HG02884 (cell line): Measurements from ENCODE around the gene SLC7A14.

Source experiments
- ATAC-seq: cut with Tn5 transposase; IDR thresholded peaks from one replicate; pipeline ENCODE4 v1.9.1; 2021; ENCODE audit warnings: mild to moderate bottlenecking, moderate library complexity; ENCODE audit not compliant: unreplicated experiment

Gene SLC7A14

DNA sequence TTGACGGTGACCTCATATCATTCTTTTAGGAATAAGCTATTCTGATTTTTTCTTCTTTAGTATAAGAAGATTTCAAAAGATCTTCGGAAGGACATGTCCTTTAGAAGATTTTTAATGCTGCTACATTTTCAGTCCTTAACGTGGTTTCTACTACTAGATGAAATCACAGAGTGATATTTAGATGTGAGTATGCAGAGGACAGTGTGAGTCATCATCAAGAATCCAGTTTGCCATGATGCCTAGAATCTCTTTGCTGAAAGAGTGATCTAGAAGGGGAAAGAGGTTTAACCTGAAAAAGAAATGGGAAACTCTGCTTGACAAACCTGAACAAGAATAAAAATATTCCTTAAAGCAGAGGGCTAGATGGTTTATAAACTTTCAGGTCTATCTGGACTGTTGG, 43.2 kb downstream of the SLC7A14 start:
- no peak for ATAC-seq

DNA sequence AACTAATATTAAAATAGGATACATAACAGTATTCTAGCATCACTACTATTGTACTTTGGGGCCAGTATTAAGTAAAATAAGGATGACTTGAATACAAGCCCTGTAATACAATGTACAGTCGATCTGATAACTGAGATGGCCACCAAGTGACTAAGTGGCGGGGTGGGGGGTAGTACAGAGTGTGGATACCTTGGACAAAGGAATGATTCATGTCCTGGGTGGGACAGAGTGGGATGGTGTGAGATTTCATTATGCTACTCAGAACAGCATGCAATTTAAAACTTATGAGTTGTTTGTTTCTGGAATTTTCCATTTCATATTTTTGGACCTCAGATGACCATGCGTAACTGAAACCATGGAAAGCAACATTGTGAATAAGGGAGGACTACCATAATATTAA, 46.0 kb downstream of the SLC7A14 start:
- ATAC-seq: no peak

DNA sequence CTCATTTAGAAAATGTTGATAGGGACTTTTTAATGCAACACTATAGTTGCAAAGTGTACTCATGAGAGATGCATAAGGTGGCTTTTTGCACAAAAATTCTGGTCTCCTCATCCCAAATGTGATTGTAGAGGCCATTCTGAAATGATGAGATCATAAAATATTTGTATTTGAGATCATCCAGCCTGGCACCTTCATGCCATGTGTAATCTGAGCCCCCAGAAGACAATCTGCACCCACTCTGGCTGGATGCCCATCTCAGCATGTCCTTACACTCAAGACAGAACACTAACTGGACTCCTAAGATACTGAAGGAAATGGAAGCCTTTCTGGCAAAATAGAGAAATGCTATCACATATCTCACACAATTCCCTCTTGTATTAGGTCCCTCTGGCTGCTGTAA, 49.2 kb downstream of the SLC7A14 start:
- no peak for ATAC-seq

DNA sequence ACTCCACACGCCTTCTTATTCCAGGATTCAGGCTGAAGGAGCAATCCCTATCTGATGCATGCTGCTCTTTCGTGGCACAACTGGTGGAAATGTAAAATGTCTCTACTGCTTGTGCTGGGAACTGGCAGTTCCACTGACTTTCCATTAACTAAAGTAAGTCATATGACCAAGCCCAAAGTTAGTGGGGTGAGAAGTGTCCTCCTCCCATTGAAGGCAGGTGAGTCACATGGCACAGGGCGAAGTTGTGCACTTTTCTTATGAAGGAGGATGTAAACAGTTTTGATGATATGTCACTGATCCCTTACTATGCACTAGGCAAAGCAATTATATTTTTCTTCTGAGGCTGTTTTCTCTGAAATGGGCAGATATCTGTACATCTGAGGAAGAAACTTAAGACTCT, 51.6 kb downstream of the SLC7A14 start:
- ATAC-seq: no peak

DNA sequence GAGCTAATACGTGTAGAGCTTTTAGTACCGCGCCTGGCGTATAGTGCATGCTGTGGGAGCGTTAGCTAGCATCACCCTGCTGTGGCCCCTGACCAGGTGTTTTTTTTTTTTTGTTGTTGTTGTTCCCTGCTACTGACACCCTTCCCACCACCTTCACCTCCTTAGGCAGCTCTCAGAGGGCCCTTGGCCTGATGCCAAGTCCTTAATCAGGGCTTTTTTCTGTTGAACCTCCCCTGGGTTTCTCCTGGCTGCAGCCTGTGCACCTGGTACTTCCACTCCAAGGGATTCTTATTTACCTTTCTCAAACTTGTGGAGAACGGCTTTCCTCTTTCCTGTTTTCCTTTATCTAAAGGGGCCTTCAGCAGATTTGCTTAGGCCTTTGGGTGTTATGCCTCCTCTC, 53.3 kb downstream of the SLC7A14 start:
- ATAC-seq: no peak

DNA sequence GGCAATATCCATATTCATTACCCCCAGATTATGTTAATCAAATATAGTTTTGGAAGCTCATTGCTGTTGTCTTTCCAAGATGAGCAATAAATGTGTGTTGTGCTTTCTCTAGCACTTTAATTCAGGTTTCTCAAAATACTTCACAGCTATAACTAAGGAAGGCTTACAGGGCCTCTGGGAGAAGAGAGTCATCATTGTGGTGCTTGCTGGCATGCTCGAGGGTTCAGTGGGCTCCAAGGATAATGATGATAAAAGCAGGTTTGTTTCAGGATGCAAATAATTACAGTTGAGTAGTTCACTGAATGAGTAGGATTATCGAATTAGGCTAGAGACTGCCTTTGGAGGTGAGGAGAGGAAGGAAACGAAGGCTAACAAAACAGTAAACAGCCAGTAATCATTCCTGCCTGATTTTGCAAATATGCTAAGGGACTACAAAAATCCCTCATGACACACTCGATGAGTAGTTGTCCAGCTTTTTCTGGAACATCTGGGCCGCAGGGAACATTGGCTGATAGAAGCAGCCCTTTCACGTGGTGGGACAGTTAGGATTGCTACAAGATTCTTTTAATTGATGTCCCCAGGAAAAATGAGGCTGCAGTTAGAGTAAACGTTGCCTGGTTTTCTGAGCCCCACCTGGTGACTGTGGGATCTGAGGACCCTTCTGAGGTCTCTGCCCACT, 54.1 kb downstream of the SLC7A14 start:
- no peak for ATAC-seq

DNA sequence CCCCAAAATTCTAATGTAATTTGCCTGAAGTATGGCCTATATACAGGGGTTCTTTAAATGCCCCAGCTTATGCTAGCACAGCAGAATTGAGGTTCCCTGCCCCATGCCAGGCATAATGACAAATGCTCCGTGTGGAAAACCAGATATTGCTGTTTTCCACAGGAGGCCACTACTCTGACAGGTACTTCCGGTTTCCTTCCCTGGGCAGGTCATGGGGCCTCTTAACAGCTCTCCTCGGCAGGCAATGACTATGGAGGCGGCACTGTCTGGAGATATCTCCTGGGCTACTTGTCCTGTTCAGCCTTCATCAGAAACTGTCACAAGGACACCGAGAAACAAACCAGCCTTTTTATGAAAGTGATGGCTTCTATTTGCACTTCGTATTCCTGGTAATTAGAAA, 54.8 kb downstream of the SLC7A14 start:
- no peak for ATAC-seq

DNA sequence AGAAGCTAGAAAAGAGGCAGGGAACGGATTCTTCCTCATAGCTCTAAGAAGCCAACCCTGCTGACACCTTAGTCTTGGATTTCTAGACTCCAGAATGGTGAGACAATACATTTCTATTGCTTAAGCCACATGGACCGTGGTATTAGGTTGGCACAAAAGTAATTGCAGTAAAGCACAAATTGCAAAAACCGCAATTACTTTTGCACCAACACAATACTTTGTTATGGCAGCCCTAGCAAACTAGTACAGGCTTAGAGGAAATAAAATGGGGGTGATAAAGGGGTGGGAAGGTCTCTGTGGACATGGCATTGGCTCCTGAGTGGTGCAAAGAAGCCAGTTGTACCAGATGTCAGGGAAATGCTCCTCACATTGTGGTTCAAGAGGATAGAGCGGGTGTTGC, 56.0 kb downstream of the SLC7A14 start:
- ATAC-seq: no peak

DNA sequence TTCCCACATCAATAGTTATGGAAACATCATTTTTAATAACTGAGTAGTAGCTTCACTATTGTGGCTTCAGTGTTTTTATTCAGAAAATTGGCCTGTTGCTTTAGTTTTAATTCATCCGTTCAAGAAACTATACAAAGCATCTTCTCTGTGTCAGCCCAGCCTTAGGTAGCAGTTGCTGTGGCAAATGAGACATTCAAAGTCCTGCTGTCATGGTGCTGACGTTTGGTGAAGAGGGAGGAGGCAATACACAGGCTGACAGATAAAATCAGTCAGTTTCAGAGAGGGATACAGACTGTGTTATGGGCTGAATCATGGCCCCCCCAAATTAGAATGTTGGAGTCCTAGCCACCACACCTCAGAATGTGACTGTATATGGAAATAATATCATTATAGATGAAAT, 56.5 kb downstream of the SLC7A14 start:
- ATAC-seq: no peak

DNA sequence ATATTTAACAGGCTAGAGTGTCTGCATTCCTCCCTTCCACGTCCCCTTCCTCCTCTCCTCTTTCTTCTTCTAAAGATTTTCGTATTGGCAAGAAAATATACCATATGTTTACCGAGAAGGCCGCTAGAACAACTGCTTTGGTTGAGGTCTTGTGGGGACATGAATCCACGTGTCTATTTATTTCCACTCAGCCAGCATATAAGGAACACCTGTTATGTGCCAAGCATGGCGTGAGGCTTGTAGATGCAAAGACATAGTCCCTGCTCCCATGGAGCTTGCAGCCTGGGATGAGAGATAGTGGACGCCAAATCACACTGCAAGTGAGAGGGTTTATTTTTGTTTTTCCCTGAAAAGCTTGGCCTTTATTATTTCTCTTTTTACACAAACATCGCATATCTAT, 57.1 kb downstream of the SLC7A14 start:
- ATAC-seq: no peak

DNA sequence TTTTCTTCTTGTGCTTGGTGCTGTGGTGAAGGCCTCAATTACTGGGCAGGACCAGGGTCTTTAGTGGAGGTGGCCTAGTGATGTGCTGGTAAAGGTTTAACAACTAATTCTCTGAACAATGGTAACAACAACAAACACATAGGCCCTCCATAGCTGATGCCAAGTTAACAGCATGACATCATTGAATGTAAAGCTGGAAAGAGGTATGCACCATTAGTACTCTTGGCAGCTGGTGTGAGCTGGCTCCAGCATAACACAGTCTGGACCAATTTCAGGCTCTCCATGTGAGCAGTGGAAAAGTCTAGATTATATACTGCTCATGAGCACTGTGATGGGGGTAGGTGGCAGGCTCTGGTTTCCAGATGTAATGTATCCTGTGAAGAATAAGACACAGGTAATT, 61.8 kb downstream of the SLC7A14 start:
- no peak for ATAC-seq

DNA sequence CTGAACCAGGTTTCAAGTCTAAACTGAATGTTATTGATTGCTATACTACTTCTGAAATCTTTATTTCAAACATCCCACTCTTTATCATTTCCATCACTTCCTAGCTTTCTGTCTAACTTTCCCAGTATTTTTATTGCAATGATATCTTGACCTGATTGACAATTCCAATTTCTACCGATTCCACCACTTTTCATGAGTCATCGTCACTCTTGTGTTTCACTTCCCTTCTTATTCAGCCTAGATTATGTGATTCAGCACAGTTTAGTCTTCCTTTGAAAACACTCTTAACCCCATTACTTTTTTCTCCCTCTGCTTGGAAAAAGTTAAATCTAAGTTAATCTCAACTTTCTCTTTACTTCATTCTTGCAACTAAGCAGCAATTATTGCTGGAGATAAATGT, 62.6 kb downstream of the SLC7A14 start:
- no peak for ATAC-seq

DNA sequence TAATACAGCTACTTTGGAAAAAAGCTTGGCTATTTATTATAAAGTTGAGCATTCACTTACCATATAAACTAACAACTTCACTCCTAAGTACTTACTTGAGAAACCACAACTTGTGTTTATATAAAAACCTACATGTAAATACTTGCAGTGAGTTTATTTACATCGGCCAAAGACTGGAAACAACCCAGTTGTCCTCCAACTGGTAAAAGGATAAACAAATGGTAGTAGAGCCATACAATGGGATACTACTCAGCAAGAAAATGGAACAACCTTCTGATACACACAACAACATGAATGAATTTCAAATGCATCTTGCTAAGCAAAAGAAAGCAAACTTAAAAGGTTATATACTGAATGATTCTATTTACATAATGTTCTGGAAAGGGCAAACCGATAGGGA, 63.7 kb downstream of the SLC7A14 start:
- no peak for ATAC-seq

DNA sequence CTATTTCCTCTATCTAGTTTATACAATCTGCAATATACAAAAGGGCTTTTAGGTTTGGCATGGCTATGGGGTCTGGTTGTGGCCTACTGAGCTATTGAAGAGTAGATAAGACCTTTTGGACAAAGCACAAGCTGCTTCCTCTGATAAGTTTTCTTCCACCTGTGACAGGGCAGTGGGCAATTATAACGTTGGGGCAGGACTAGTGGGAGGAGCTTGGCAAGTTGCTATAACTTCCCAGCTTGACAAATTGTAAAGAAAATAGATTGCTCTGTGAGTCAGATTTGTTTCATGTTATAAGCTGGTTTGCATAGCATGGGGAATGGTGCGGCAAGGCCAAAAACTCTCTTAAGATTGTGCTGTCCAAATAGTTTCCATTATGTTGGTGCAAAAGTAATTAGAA, 64.9 kb downstream of the SLC7A14 start:
- no peak for ATAC-seq

DNA sequence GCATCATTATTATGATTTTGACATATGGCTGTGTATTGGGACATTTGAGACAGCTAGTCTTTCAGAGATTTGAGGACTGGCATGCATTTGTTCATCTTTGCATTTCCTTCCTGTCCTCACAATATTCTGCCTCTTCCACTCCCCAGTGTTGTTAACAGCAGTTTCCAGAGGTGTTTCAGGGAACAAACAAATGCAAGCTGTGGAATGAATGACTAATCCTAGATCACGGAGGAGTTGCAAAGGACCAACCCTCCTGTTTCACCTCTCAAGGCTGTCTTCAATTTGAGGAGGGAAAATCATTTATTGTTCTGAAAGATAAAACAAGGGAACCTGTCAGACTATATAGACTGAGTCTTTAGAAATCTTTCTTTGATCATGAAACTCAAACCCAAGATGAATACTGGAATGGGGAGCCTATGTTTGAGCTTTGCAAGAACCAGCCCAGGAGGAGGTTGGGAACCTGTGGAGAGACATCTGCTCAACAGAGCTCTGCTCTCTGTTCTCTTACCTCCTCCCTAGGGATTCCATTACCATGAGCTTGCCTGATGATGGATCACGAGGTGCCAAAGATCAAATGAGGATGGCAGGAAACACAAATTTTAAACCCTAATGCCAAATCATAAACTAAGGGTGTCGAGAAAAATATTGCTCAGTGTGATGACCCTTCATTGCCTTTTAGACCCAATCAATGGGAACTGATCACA, 68.5 kb downstream of the SLC7A14 start:
- no peak for ATAC-seq

DNA sequence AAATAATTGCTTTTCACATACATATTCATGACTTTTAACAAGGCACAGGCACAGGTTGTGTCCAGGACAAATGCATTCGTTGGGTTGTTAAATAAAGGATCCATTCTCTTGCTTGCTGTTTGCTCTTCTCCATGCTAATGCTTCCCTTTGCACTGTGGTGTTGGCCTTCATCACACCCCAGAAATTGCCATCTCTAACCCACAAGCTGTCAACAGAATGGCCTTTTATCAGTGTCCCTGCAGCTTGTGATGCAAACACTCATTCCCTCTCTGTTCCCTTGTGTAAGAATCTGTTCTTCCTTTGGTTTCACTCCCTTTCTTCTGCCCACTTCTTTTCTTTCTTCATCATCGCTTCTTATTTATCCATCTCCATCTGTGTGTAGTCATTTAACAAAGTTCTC, 72.2 kb downstream of the SLC7A14 start:
- no peak for ATAC-seq

DNA sequence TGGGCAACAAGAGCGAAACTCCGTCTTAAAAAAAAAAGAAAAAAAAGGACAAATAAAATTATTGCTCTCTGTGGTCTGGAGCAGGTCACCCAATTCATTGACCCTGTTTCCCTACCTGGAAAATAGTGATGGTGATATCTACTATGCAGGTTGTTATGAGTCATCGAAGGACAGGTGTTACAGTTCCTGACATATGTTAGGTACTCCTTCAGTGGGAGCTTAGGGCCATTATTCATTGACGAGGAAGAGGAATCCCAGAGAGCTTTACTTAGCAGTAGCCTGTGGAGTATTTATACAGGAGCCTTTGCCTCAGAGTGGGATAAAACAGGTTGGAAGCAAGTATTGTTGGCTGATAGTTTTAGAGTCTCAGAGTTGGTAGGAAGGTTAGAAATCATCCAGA, 74.5 kb downstream of the SLC7A14 start:
- ATAC-seq: no peak

DNA sequence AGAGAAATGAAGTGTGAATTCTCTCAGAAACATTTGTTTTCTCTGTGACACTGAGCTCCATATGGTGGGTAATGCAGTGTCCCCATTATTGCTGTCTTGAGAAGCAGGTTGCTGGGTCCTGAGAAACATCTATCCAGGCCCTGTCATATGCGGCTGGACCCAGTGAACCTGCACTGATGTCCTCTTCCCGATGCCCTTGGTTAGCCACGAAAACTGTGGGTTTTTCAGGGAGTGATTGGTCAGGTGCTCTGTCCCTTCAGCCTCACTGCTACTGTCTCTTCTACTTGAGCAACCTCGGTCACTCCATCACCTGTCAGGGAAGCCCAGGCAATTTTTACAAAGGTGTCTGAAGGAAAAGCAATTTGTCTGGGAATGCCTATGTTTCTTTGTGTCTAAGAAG, 77.0 kb downstream of the SLC7A14 start:
- ATAC-seq: no peak

DNA sequence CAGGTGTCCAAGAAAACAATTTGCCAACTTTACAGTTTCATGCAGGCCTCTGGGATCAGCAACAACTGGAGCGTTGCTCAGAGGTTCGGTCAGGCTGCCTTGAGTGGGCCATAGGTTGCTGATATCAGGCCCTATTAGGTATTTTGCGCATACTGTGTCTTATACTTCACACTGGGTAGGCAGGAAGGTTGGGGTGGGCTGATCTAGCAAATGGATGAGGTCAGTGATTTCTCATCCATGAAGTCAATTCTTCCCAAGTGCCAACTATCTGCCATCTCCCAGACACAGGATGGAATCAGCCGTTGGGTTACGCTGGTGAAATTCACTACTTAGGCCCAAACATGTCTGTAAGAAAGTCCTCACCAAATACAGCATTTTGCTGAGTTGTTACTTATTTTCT, 77.6 kb downstream of the SLC7A14 start:
- ATAC-seq: no peak

DNA sequence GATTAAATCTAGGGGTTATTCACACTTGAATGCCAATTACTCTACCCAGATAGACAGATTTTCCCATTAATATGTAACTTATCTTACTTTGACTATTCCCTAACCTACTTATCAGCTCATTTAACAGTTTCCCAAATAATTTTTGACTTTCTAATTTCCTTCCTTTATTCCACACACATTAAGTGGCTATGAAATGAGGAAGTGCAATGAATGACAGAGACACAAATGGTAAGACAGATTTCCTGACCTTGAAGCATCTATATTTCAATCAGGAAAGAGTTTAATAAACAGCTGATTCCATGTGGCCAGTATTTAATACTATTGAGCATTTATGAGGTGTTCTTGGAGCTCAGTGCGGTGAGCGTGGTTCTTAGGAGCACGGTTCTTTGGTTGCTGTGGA, 78.8 kb downstream of the SLC7A14 start:
- no peak for ATAC-seq

DNA sequence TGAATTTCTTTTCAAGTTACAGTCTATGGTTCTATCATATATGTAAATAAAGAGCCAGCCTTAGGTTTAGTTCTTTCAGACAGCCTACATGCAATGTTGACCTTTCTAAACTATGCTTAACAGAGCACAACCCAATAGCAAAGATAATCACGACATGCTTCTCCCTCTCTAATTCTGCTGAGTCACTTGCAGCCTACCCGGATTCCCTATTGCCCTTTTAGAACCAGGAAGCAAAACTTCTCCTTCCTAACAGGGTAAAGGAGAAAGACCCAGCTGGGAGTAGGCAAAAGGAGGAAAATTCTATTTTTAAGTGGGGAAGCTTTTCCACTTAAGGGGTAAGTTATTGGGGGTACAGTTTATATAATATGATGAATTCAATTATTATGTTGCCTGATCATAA, 79.3 kb downstream of the SLC7A14 start:
- ATAC-seq: no peak

DNA sequence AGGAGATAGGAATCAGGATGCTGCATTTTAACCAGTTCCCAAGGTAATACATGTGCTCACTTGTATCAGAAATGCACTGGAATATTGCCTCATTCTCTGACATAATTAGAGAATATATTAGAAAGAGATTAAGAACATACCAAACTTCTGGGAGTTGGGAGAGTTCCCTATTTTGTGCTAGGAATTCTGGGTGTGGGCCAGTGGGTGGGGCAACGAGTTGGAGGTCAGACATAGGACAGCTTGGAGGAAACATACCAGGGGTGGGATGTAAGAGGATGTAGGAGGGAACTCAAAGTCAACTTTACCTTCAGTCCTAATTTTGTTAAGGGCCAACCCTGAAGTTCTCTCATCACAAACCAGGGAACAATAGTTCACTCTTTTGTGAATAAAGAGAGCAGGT, 83.6 kb downstream of the SLC7A14 start:
- no peak for ATAC-seq

DNA sequence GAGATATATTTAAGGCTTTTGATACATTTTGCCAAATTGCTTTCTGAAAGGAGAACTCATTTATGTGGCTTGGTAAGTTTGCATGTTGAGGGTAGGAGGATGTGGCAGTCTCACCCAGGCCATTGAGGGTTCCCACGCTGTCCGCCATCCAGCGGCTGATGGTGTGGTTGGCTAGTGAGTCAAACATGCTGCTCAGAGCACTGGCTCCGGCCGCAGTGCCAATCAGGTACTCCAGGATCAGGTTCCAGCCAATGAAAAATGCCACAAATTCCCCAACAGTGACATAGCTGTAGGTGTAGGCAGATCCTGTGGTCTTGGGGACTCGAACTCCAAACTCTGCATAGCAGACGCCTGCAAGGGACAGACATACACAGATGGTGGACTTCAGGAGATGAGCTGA, 84.9 kb downstream of the SLC7A14 start:
- ATAC-seq: no peak
